ENCODE data around the gene TGFBR3.

The TGFBR3 gene

GRCh38 chr1:91895832-91896556 lies 10.0 kb upstream of the TGFBR3 start:
- no peak overlapping the region for H3K27ac ChIP-seq
- no peaks in the 10 kb centered on the region for H4K20me1 ChIP-seq (ENCODE audit: insufficient read depth)
- no peak overlapping the region for H3K4me2 ChIP-seq
- no peaks in the 10 kb centered on the region for H3K4me1 ChIP-seq (ENCODE audit: low read depth, poor library complexity, severe bottlenecking)
- no peaks in the 10 kb centered on the region for H3K27me3 ChIP-seq (ENCODE audit: insufficient read depth, low read depth)
- H3K36me3 ChIP-seq (ENCODE audit: insufficient read depth) = no peaks in the 10 kb centered on the region
- no peak overlapping the region for H3K4me3 ChIP-seq (IDR thresholded peaks at IDR 0.05; ENCODE audit: insufficient read depth, low read depth, low read length)
- H2AFZ ChIP-seq (ENCODE audit: low read depth) = no peak overlapping the region
- no peaks in the 10 kb centered on the region for H3K79me2 ChIP-seq (ENCODE audit: insufficient read depth, low read depth)
- no peak for TF ChIP-seq CTCF (conservative IDR thresholded peaks at IDR 0.05; ENCODE audit: low read depth, low read length)
- no peak overlapping the region for H3K9ac ChIP-seq

- Histone ChIP-seq H3K4me1 (ENCODE audit: low read depth, poor library complexity, severe bottlenecking) (no peaks in the 10 kb centered on the region), H3K9ac (no peak overlapping the region), H3K79me2 (ENCODE audit: insufficient read depth, low read depth) (no peaks in the 10 kb centered on the region), H3K27ac (no peak overlapping the region), H3K36me3 (ENCODE audit: insufficient read depth) (no peaks in the 10 kb centered on the region), H2AFZ (ENCODE audit: low read depth) (no peak overlapping the region), H3K4me3 (IDR thresholded peaks at IDR 0.05; ENCODE audit: insufficient read depth, low read depth, low read length) (no peak overlapping the region), H3K27me3 (ENCODE audit: insufficient read depth, low read depth) (no peaks in the 10 kb centered on the region), H3K4me2 (no peak overlapping the region), H4K20me1 (ENCODE audit: insufficient read depth) (no peaks in the 10 kb centered on the region)
- no peak for TF ChIP-seq CTCF (conservative IDR thresholded peaks at IDR 0.05; ENCODE audit: low read depth, low read length)
Measured at GRCh38 chr1:91894036-91894761, 8.2 kb upstream of the TGFBR3 start.

GRCh38 chr1:91891969-91892368 lies 6.0 kb upstream of the TGFBR3 start:
- Histone ChIP-seq H3K9ac (no peak overlapping the region), H2AFZ (ENCODE audit: low read depth) (no peak overlapping the region), H3K27ac (no peak overlapping the region), H3K79me2 (ENCODE audit: insufficient read depth, low read depth) (no peaks in the 10 kb centered on the region), H3K4me2 (no peak overlapping the region), H4K20me1 (ENCODE audit: insufficient read depth) (no peaks in the 10 kb centered on the region), H3K36me3 (ENCODE audit: insufficient read depth) (no peaks in the 10 kb centered on the region), H3K4me3 (IDR thresholded peaks at IDR 0.05; ENCODE audit: insufficient read depth, low read depth, low read length) (no peak overlapping the region), H3K27me3 (ENCODE audit: insufficient read depth, low read depth) (no peaks in the 10 kb centered on the region), H3K4me1 (ENCODE audit: low read depth, poor library complexity, severe bottlenecking) (no peaks in the 10 kb centered on the region)
- TF ChIP-seq CTCF (conservative IDR thresholded peaks at IDR 0.05; ENCODE audit: low read depth, low read length) = no peak

- H3K4me3 ChIP-seq (IDR thresholded peaks at IDR 0.05; ENCODE audit: insufficient read depth, low read depth, low read length) = no peak overlapping the region
- H3K9ac ChIP-seq = no peak overlapping the region
- no peaks in the 10 kb centered on the region for H3K79me2 ChIP-seq (ENCODE audit: insufficient read depth, low read depth)
- H3K27me3 ChIP-seq (ENCODE audit: insufficient read depth, low read depth) = no peaks in the 10 kb centered on the region
- no peaks in the 10 kb centered on the region for H3K36me3 ChIP-seq (ENCODE audit: insufficient read depth)
- H3K4me1 ChIP-seq (ENCODE audit: low read depth, poor library complexity, severe bottlenecking) = no peaks in the 10 kb centered on the region
- no peak overlapping the region for H2AFZ ChIP-seq (ENCODE audit: low read depth)
- no peak overlapping the region for H3K27ac ChIP-seq
- H3K4me2 ChIP-seq = no peak overlapping the region
- no peaks in the 10 kb centered on the region for H4K20me1 ChIP-seq (ENCODE audit: insufficient read depth)
- no peak for TF ChIP-seq CTCF (conservative IDR thresholded peaks at IDR 0.05; ENCODE audit: low read depth, low read length)
Measured at GRCh38 chr1:91891454-91891853, 5.5 kb upstream of the TGFBR3 start.
